ENCODE measurements around the gene SYT5.
A peak's percentile ranks its signal among the peaks of the same experiment; 100 is the strongest.
"Not testable (repeated sequence)": the region's sequence is repeated elsewhere in the genome, so short reads cannot be mapped to it uniquely, and the experiment has no call there.

SYT5 gene

DNA sequence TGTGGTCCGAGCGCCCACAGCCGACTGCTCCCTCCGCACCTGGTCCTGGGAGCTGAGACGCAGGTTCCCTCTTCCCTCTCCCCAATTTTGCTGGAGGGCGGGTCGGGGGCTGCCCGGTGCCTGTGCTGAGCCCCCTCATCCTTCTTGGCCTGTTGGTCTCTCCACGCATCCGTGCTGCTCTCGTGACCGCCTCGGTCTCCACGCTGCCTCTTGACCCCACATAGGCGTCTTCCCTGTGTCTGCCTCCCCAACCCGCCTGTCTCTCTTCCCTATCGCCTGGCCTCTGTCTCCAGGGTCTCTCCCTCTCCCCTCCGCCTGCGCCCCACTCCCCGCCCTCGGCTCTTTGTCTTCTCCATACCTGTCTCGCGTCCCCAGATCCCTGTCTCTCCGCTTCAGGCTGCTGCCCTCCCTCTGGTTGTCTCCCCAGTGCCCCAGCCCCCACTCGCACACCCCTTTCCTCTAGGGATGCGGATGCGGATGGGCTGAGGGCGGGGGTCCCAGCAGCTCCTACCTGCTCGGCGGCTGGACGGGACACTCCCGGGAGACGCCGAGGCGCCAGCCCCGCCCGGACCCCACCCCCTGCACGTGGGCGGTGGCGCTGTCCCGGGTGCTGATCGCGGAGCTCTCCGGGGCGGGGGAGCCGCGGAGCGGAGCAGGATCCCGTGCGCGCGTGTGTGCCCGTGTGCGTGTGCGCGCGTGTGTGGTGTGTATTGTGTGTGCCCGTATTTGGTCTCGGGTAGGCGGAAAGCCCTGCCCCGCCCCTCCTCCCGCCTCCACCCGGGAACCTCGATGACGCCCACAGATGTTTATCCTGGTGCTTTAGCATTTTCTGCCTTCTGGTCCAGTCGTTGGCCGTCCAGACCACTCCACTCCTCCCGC is at the start of gene SYT5:
Gene SYT5, minus strand, starts transcription at position 684 of the 879 bp plus-strand sequence. CDS start 1,248 bp downstream, outside the sequence.
- DNase-seq = peak; percentile 23

DNA sequence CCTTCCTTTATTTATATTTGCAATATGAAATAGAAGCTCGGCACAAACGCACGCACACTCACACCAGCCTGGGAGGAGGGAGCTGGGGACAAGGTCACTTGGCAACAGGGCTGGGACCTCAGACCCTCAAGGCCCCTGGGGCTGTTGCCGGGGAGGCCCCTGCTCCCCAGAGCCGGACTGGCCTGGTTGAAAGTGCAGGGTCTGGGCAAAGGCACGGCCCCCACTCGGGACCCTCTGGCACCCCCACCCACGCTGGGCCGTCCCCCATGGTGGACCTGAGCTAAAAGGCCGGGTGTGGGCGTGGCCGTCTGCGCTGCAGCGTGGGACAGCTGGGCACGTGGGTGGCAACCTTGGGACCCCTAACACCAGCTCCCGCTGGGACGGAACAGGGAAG is 49.7 kb upstream of the SYT5 start:
- DNase-seq = no peak

DNA sequence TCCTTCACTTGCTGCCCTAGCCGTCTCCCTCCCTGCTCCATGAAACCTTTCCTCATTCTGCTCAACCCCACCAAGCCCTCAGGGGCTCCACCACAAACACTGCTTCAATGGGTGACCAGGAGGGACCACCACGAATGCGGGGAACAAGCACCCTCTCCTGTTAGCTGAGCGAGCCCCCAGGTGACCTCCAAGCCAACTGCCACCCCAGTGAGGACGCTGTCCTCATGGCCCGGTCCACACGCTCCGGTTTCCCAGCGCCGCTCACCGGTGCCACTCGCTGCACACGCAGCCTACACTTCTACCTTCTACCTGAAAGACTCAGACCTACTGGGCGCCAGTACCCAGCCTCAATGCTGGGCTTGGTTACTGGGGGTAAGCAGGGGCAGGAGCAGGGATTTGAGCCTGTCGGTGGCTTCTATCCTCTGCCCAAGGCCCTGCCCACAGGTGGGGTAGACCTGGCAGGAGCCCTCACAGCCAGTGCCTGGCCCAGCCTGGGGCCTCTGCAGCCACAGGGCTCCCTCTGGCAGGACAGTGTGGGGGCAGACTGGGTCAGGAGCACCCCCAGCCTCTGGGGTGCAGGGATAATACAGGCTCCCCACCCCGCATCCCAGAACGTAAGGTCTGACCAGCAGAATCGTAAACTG is 49.2 kb upstream of the SYT5 start:
- no peak for DNase-seq

DNA sequence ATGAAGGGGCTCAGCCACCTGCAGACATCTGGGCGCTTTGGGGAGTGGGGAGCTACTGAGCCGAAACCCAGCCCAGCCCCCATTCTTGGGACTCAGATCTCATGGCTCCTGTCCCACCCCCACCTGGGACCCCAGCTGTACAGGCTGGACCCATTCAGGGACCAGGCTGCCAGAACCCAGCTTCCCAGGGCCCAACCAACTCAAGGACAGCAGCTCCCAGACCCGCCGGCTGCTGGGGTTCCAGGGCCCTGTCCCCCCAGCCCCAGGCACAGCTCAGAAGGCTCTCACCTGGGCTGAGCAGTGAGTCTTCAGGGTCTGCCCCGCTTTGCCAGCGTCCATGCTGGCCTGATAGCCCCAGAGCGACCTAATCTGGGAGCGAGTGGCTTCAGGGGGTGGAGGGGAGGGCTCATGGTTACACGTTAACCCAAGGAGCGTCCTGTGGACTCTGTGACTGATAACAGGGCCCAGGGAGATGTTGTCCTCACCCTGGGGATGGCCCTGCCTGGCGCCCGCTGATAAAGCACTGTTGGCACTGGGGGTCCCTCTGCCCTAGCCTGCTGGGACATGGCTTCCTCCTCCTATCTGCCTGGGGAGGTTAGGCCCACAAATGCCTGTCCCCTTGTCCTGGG is 48.4 kb upstream of the SYT5 start, which contains the start of gene TMEM86B:
Gene TMEM86B, minus strand, starts transcription at position 361 of the 629 bp plus-strand sequence. Its CDS starts 22 bp downstream, at position 339.
- DNase-seq = no peak

DNA sequence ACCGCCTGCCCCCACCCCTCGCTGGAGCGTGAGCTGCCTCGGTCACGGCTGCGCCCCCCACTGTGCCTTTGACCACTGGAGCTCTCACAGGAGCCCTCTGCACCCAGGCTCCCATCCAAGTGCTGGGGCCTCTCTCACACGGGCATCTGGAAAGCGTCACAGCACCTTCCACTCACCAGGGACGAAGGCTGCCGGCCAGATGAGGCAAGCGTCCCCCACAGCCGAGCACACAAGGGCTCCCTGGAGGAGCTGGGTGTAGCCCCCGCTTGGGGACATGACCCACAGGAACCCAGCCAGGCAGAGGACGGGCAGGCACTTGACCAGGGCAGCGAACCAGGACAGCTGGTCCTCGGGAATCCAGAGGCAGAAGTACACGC is 47.9 kb upstream of the SYT5 start:
- DNase-seq = no peak

DNA sequence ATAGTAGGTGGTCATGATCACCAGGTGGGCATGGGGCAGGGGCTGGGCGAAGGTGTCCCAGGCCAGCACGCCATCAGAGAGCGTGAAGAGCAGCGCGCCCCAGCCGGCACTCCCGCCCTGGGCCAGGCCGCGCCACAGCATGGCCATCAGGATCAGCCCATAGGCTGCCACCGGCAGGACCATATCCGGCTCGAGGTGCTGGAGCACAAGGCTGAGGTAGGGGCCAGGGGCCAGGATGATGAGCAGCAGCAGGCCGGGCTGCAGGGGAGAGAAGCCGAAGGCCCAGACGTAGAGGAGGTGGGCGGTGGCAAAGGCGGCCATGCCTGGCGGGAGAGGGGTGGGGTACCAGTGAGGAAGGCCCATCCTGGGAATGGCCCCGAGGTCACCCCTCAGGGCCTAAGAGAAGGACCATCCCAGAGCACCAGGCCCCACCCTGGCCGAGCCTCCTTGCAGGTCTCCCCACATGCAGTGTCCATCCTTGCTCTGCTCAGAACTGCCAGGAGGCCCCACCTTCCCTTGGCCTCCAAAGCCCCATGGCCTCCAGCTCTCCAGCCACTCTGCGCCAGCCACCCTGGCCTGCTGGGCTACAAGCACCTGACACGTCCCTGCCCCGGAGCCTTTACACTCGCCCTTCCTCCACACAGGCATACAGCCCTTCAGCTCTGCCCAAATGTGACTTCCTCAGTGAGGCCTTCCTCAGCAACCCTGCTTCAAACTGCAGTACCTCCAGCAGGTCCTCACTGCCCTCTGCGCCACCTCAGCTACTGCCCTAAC is 47.3 kb upstream of the SYT5 start:
- DNase-seq = no peak

DNA sequence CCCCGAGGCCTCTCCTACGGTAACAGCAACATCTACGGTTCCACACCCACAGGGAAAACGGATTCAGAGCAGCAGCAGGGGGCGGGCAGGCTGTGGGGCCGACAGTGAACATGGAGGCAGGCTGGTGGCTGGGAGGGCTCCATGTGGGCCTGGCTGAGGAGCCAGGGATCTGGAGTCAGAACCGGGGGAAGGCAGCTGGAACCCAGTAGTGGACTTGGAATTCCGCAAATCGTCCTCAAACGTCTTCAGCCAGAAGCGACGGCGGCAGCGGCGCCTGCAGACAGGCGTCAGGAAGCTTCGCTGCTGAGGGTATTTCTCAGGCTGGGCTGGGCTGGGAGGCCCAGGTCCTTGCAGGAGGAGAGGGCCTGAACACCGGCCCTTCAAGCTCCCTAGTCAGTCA is 46.7 kb upstream of the SYT5 start:
- no peak for DNase-seq

DNA sequence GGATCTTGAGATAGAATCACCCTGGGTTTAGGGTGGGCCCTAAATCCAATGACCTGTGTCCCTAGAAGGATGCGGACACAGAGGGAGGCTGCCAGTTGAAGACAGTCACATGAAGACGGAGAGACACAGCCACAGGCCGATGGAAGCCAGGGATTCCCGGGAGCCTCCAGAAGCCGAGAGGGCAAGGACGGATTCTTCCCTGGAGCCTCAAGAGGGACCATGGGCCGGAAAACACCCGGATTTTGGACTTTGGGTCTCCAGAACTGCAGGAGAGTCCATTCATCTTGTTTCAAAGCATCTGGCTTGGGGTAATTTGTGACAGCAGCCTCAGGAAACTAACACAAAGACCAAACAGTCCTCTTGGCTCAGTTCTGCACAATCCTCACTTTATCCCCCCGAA is 46.2 kb upstream of the SYT5 start:
- DNase-seq = no peak

DNA sequence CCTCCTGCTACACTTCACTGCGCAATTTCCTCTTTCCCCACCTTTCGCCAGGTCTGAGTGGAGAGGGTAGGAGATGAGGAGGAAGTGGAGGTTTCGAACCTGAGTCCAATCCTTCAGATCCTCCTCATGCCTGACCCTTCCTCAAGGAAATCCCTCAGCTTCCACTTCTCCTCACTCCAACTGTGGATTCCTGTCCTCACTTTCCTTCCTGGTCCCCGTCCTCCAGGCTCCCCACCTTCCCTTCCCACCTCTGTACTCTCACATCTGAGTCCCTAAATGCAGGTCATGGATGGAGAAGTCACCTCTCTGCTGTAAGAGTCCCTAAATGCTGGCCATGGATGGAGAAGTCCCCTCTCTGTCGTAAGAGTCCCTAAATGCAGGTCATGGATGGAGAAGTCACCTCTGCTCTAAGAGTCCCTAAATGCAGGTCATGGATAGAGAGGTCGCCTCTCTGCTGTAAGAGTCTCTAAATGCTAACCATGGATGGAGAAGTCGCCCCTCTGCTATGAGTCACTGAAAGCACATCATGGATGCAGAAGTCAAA is 45.4 kb upstream of the SYT5 start:
- DNase-seq = no peak

DNA sequence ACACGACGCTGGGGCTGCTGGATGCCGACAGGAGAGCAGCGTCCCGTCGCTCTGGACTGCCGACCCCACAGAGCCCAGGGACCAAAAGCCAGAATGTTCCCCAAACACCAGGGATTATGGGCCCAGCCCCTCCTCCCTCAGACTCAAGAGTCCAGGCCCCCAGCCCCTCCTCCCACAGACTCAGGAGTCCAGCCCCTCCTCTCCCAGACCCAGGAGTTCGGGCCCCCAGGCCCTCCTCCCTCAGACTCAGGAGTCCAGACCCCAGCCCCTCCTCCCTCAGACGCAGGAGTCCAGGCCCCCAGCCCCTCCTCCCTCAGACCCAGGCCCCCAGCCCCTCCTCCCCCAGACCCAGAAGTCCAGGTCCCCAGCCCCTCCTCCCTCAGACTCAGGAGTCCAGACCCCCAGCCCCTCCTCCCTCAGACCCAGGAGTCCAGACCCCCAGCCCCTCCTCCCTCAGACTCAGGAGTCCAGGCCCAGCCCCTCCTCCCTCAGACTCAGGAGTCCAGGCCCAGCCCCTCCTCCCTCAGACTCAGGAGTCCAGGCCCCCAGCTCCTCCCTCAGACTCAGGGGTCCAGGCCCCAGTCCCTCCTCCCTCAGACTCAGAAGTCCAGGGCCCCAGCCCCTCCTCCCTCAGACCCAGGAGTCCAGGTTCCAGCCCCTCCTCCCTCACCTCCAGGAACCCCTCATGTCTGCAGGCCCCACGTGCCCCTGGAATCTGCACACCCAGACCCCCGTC is 44.8 kb upstream of the SYT5 start:
- DNase-seq = not testable (repeated sequence)

DNA sequence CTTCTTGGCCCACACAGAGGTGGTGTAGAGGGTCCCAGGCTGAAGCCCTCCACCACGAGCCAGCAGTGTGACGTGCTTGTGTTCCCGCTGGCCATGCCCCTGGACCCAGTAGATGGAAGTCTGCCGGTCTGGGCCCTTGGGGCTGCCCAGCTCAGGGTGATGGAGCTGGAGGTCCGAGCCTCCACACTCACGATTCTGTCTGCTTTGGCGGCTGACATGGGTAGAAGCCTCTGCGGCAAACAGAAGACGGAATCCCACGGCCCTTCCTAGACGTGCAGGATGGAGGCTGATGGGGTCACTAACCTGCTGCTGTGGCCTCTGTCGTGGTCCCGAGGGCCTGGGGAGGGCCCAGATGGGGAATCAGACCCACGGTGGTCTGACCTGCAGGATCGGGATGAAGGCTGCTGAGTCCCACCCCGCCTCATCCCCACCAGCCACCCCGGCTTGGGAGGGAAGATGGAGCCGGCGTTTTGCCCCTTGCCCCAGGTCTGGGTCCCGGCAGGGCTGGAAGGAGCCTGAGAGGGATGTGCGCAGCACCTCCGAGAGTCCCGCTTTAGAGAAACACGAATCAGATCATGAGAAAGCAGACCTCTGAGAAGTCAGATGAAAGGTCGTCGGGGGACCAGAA is 44.1 kb upstream of the SYT5 start:
- DNase-seq = no peak

DNA sequence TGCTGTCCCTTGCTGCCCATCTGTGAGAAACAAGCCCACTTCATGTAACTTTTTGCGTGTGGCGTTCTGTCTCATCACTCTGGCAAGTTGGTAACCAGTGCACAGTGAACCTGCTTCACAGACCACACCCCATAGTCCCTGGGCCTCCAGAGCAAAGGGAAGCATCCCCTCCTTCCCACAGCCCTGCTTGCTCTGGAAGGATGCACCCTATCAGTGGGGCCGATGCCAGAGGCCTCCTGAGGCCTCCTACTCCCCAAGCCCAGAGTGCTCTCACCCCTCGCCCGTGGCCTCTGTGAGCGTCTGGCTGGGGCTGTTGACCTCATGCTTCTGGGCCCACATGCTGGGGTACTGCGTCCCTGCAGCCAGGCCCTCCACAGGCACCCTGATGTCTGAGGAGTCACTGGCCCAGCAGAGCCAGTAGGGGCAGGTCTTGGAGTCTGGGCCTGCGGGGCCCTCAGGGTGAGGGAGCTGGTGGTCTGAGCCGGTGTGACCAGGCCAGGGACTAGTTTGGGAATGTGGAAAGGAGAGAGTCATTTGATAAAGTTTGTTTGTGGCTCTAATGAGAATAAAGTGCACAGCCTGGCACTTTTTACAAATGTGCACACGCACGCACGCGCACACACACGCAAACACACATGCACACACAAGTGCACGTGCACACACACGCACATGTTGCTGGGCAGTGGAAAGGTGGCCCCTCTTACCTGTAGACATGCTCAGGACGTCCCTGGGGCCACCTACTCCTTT is 43.4 kb upstream of the SYT5 start:
- DNase-seq = no peak

DNA sequence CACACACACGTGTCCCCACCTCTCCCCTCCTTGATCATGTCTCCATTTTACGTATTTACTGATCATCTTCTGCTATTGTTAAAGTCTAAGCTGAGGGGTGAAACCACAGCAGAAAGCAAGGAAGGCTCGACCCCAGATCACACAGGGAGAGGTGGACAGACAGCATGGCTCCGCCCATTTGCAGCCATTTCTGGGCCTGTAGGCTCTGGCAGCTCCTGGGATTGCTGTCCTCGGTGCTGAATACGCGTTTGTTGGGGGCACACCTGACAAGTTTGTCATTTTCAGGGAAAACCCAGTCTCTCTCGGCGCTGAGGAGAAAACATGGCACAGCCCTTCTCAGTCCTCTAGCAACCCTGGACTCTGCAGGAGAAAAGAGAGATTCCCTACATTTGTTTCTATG is 40.4 kb upstream of the SYT5 start:
- DNase-seq = no peak

DNA sequence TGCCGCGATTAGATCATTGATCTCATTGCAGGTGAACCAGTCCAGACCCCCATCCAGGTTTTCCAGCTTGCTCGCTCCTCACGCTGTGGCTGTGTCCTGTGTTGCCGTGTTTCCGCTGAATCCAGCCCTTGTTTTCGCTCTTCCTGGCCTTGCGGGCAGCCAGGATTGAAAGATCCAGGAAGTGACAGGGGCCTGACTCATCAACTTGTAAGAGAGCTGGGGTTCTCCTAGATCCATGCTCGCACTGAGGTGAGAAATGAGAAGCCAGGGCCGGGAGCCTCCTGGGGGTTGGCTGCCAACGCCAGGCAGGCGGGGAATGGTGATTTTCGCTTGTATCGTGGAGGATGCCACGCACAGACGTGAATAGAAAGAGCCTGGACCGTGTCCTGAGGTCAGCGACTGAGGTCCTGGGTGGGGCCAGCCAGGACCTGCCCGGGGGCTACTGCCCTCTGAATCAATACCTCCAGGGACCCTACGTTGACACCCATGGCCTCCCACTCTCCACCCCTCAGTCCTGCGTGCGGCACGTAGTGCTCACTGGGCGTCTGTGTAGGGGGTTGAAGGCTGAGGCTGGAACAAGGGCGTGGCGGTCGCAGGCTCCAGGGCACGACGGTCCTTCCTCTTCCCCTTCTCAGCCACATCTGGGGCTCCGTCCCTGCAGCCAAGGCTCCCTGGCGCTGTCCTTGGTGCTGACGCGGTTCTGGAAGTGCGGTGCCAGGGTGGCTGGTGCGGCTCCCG is 36.5 kb upstream of the SYT5 start:
- DNase-seq = peak; percentile 89

DNA sequence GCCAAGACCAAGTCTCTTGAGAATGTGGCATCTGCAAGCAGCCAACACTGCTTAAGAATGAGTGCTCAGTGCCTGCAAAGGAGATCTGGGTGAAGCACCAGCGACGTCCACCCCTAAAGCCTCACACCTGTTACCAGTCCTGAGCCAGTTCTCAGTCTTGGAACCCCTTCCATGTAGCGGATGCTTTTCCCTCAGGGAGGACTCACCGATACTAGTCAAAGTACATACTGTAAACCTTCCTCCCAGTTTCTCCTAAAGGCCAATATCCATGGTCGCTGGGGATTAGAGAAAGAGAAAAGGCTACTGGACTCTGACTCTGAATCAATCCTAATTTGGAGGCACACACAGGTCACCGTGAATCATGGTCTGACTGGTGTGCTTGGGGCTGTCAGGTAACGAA is 33.5 kb upstream of the SYT5 start:
- DNase-seq = no peak

DNA sequence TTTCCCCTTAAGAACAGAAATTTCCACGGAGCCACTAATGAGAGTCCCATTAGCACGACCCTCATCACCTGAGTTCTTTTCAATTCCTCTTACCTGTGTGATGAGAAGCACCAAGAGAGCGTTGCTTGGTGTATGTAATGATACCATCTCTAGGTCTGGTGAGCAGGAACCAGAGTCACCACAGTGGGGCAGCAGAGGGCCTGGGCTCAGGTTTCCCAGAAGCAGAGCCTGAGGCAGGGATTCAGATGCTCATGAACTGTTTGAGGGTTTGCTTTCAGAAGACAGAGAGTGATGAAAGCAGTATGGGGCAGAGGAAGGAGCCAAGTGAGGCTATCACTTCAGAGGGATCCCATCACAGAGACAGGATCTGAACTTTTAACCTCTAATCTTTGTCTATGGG is 32.4 kb upstream of the SYT5 start:
- no peak for DNase-seq

DNA sequence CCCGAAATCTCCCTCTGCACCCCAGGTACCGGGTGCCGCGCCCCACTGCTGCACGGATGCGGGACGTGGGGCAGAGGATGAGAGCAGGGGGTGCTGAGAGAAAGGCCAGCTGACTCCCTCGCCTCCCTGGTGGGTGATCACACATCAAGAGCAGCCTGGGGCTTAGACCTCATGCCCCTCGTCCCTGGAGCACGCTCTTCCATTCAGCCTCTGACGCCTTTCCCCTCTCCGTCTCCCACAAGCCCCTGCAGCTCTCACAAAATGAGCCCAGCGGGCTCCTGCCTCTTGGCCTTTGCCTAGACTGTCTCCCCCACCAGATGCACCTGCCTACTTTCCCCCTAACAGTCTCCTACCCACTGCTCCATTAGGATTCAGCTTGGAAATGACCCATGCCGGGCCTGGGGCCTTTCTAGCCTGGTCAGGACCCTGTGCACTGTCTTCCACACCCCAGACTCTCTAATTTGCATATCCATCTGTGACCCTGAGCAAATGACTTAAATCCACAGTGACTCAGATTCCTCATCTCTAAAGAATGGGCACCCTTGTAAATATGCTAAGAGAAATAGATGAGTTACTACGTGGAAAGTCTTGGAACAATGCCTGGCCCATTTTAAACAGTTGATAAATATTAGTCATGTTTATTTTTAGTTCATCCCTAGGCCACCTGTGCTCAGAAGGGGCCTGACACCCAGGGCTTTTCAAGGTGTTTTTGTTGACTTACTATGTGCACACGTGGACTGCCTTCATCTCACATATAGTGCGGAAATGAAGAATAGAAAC is 29.8 kb upstream of the SYT5 start:
- peak; percentile 59 for DNase-seq

DNA sequence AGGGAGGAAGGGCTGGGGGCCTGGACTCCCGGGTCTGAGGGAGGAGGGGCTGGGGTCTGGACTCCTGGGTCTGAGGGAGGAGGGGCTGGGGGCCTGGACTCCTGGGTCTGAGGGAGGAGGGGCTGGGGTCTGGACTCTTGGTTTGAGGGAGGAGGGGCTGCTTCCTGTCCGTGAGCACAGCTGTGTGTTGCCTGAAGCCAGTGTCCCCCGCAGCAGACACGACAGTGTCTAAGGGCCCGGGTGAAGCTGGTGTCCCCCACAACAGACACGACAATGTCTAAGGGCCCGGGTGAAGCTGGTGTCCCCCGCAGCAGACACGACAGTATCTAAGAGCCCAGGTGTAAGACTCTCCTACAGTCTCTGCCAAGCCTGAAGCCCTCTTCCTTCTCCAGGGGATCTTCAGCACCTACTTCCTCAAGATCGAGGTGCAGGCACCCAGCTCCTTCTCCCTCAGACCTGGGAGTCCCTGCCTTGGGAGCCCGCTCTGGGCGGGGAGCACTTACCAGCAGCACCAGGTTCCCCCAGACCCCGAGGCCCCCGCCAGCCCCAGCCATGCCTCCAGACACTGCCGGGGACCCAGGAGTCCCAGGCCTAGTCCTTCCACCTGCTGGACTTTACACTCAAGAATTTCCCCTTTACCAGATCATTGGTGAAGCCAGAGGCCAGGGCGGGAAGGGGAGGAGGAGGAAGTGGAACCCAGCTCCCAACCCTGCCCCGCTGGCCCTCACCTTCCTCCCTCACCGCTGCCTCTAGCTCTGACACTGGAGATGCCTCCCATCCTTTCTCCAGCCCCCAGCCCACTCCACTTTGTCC is 29.0 kb upstream of the SYT5 start, which contains the start of gene PTPRH:
Gene PTPRH, minus strand, starts transcription at position 622 of the 813 bp plus-strand sequence. Its CDS starts 68 bp downstream, at position 554.
- no peak for DNase-seq
